SK-N-SH (cell line): ENCODE results near the gene KLHL28. TPM values are rescaled to one million over a fixed set of nuclear protein-coding genes. Genes with fewer than 3 reads are reported as not detected.

Experiments used
- CTCF ChIA-PET: fragments of 300-600, 350-600 bp; formaldehyde crosslinking; extraction: SDS; loops from one replicate; lab custom pipeline; 2021; lab: Yijun Ruan, JAX
- POLR2A ChIA-PET: fragments of 350-600 bp; sonication (Branson Sonifier 250); formaldehyde crosslinking; extraction: SDS; loops from one replicate; lab custom pipeline; 2020; ENCODE audit warnings: antibody characterized with exemption, inconsistent platforms; lab: Yijun Ruan, JAX
- DNase-seq: peaks from one replicate; pipeline ENCODE4 v3.0.0; 2012
- H2AFZ ChIP-seq: fragments of 200-600 bp; sonication (generic); 2 replicates; pipeline ENCODE4 v1.8.1; 2016; ENCODE audit warnings: antibody characterized with exemption, mild to moderate bottlenecking, low read depth
- H3F3A ChIP-seq: fragments of 200-600 bp; sonication (generic); replicated peaks from 2 replicates; pipeline ENCODE3; 2016; ENCODE audit warnings: antibody characterized with exemption, mild to moderate bottlenecking; ENCODE audit not compliant: insufficient read depth
- H3K27ac ChIP-seq, 2 experiments: fragments of 200-500 bp in 1 of 2; fragments of 200-600 bp in 1 of 2; sonication (Bioruptor generic) in 1 of 2; sonication (generic), shearing (Covaris generic) in 1 of 2; 2 replicates each; pipeline versions ENCODE4 v1.5.1 to v1.6.1; 2014 to 2016; ENCODE audit warnings: low read depth in 2 of 2, inconsistent platforms in 1 of 2, low read length in 1 of 2, mild to moderate bottlenecking in 1 of 2, mixed read lengths in 1 of 2
- H3K27me3 ChIP-seq: fragments of 200-600 bp; sonication (generic), shearing (Covaris generic); 2 replicates; pipeline ENCODE4 v1.6.1; 2016; ENCODE audit warnings: mixed run types; ENCODE audit not compliant: insufficient read depth
- H3K36me3 ChIP-seq, 2 experiments: fragments of 200-500 bp in 1 of 2; fragments of 200-600 bp in 1 of 2; sonication (Bioruptor generic) in 1 of 2; sonication (generic) in 1 of 2; replicated peaks in 1 of 2; 2 replicates each; pipeline versions ENCODE3 to v1.5.1; 2014 to 2016; ENCODE audit warnings: low read length in 1 of 2, mild to moderate bottlenecking in 1 of 2; ENCODE audit not compliant: insufficient read depth in 2 of 2, control insufficient read depth in 1 of 2
- H3K4me1 ChIP-seq, 2 experiments: fragments of 200-500 bp in 1 of 2; fragments of 200-600 bp in 1 of 2; sonication (Bioruptor generic) in 1 of 2; sonication (generic), shearing (Covaris generic) in 1 of 2; 2 replicates each; pipeline versions ENCODE4 v1.5.1 to v1.6.1; 2014 to 2016; ENCODE audit warnings: low read depth in 1 of 2, low read length in 1 of 2, mixed run types in 1 of 2; ENCODE audit not compliant: insufficient read depth in 2 of 2, control insufficient read depth in 1 of 2
- H3K4me2 ChIP-seq: fragments of 200-600 bp; sonication (generic), shearing (Covaris generic); 2 replicates; pipeline ENCODE4 v1.6.1; 2017; ENCODE audit warnings: mixed run types
- H3K4me3 ChIP-seq, 2 experiments: fragments of 200-500 bp in 1 of 2; fragments of 200-600 bp in 1 of 2; sonication (Bioruptor generic) in 1 of 2; sonication (generic), shearing (Covaris generic) in 1 of 2; 2 replicates each; pipeline versions ENCODE4 v1.5.1 to v1.8.1; 2014 to 2016; ENCODE audit warnings: low read depth in 2 of 2, inconsistent platforms in 1 of 2, low read length in 1 of 2, mild to moderate bottlenecking in 1 of 2, mixed read lengths in 1 of 2, moderate library complexity in 1 of 2
- H3K79me2 ChIP-seq: fragments of 200-600 bp; sonication (generic); 2 replicates; pipeline ENCODE4 v1.8.1; 2017; ENCODE audit warnings: mild to moderate bottlenecking; ENCODE audit not compliant: insufficient read depth
- H3K9ac ChIP-seq: fragments of 200-600 bp; sonication (generic); 2 replicates; pipeline ENCODE4 v1.6.1; 2017; ENCODE audit warnings: mixed run types
- H3K9me2 ChIP-seq: fragments of 200-600 bp; sonication (generic); 2 replicates; pipeline ENCODE4 v1.6.1; 2017; ENCODE audit warnings: mixed run types
- H3K9me3 ChIP-seq: fragments of 200-600 bp; sonication (generic); 2 replicates; pipeline ENCODE4 v1.6.1; 2017; ENCODE audit warnings: mixed run types, mild to moderate bottlenecking, moderate library complexity
- H4K20me1 ChIP-seq: fragments of 200-600 bp; sonication (generic); 2 replicates; pipeline ENCODE4 v1.6.1; 2017; ENCODE audit warnings: mild to moderate bottlenecking, mixed run types; ENCODE audit not compliant: insufficient read depth
- CHD2 ChIP-seq: fragments of 150-350 bp; IDR thresholded peaks from 2 replicates; pipeline ENCODE4 v1.6.1; 2018; ENCODE audit warnings: low read length; ENCODE audit not compliant: partially characterized antibody
- EP300 ChIP-seq, 2 experiments: IDR thresholded peaks; 2 replicates each; pipeline versions ENCODE4 v1.4.0 to v1.6.1; 2012; ENCODE audit warnings: borderline replicate concordance in 1 of 2, low read depth in 1 of 2, low read length in 1 of 2
- FOSL2 ChIP-seq: IDR thresholded peaks from 2 replicates; pipeline ENCODE4 v1.4.0; 2012; ENCODE audit warnings: low read depth, mild to moderate bottlenecking, moderate library complexity, borderline replicate concordance
- GATA2 ChIP-seq: sonication (generic); formaldehyde crosslinking; IDR thresholded peaks from 2 replicates; pipeline ENCODE4 v1.5.0; 2020; ENCODE audit warnings: mild to moderate bottlenecking, missing genetic modification reagents
- JUND ChIP-seq: IDR thresholded peaks from 2 replicates; pipeline ENCODE4 v1.4.0; 2012
- MXI1 ChIP-seq: IDR thresholded peaks from 2 replicates; pipeline ENCODE4 v1.6.1; 2012; ENCODE audit warnings: mild to moderate bottlenecking, low read depth, low read length, improper control_type of control experiment
- NFIC ChIP-seq: IDR thresholded peaks from 2 replicates; pipeline ENCODE4 v1.4.0; 2012; ENCODE audit warnings: borderline replicate concordance
- POLR2AphosphoS5 ChIP-seq: IDR thresholded peaks from 2 replicates; pipeline ENCODE4 v1.6.1; 2012; ENCODE audit warnings: low read depth, low read length
- RAD21 ChIP-seq: IDR thresholded peaks from 2 replicates; pipeline ENCODE4 v1.6.1; 2012; ENCODE audit warnings: mild to moderate bottlenecking, low read length
- RFX5 ChIP-seq: IDR thresholded peaks from 2 replicates; pipeline ENCODE4 v1.6.1; 2012; ENCODE audit warnings: mild to moderate bottlenecking, improper control_type of control experiment, low read length
- RXRA ChIP-seq: IDR thresholded peaks from 2 replicates; pipeline ENCODE4 v1.4.0; 2012; ENCODE audit warnings: low read depth, mild to moderate bottlenecking, borderline replicate concordance
- TAF1 ChIP-seq: IDR thresholded peaks from 2 replicates; pipeline ENCODE4 v1.6.1; 2012; ENCODE audit warnings: low read depth, mild to moderate bottlenecking, low read length, moderate library complexity, borderline replicate concordance
- TCF12 ChIP-seq: IDR thresholded peaks from 2 replicates; pipeline ENCODE4 v1.4.0; 2012
- TEAD4 ChIP-seq: IDR thresholded peaks from 2 replicates; pipeline ENCODE4 v1.4.0; 2012; ENCODE audit warnings: mild to moderate bottlenecking, borderline replicate concordance; ENCODE audit not compliant: insufficient read depth
- WGBS: methylation state at CpG from one replicate; pipeline ENCODE4 v1.1.6; 2017; ENCODE audit warnings: low lambda C conversion rate; 5-methylcytosine and 5-hydroxymethylcytosine counted together
- polyA plus RNA-seq, 3 experiments: library from polyadenylated mRNA; depleted of rRNA; stranded (reverse); fragments of >200 nt; gene quantifications; 2 replicates each; pipeline ENCODE4 v1.2.3, GENCODE V29; 2012
- TF ChIP-seq, protein P1 (sequence below): fragments of 200-600 bp; sonication (generic); IDR thresholded peaks from 2 replicates; pipeline ENCODE4 v1.6.1; 2017; ENCODE audit warnings: antibody characterized with exemption, mild to moderate bottlenecking, moderate library complexity
- TF ChIP-seq, protein P2 (sequence below): fragments of 150-350 bp; IDR thresholded peaks from 2 replicates; pipeline ENCODE4 v1.6.1; 2016; ENCODE audit warnings: mild to moderate bottlenecking, low read depth, low read length
- TF ChIP-seq, protein P3 (sequence below): IDR thresholded peaks from 2 replicates; pipeline ENCODE4 v1.4.0; 2012; ENCODE audit warnings: low read depth, borderline replicate concordance
- TF ChIP-seq, protein P4 (sequence below): fragments of 150-350 bp; IDR thresholded peaks from 2 replicates; pipeline ENCODE4 v1.6.1; 2017; ENCODE audit warnings: antibody characterized with exemption, low read length, low read depth, borderline replicate concordance
- TF ChIP-seq, protein P5 (sequence below): IDR thresholded peaks from 2 replicates; pipeline ENCODE4; 2012

KLHL28 gene
- polyA plus RNA-seq, 1 of the 3 experiments (the other 2 are of a cell fraction) = 0.72 TPM

DNA sequence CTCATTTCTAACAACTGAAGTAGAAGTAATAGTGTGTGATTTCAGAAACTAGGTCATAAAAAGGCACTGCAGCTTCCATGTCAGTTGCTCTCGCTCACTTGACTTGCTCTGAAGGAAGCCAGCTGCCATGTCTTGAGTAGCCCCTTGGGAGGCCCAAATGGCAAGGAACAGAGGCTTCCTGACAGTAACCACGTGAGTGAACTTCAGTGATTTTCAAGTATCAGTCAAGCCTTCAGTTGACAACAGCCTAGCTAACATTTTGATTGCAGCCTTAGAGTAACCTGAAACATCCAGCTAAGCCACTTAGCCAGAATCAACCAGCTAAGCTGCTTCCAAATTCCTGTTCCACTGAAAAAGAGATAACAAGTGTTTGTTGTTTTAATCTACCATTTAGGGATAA, 26.9 kb upstream of the KLHL28 start:
- H4K20me1 ChIP-seq = no peaks in the 10 kb centered on the region
- H3K27ac ChIP-seq = no peak overlapping the region
- H3K9ac ChIP-seq = no peak overlapping the region
- H3K36me3 ChIP-seq = no peaks in the 10 kb centered on the region
- H3K9me2 ChIP-seq = no peaks in the 10 kb centered on the region
- POLR2A ChIA-PET = no interaction called here
- no CpG with 5 or more reads among the region's 2 CpGs for WGBS
- CTCF ChIA-PET = no interaction called here
- TF ChIP-seq RFX5 = no peak
- TF ChIP-seq, protein P1, sequence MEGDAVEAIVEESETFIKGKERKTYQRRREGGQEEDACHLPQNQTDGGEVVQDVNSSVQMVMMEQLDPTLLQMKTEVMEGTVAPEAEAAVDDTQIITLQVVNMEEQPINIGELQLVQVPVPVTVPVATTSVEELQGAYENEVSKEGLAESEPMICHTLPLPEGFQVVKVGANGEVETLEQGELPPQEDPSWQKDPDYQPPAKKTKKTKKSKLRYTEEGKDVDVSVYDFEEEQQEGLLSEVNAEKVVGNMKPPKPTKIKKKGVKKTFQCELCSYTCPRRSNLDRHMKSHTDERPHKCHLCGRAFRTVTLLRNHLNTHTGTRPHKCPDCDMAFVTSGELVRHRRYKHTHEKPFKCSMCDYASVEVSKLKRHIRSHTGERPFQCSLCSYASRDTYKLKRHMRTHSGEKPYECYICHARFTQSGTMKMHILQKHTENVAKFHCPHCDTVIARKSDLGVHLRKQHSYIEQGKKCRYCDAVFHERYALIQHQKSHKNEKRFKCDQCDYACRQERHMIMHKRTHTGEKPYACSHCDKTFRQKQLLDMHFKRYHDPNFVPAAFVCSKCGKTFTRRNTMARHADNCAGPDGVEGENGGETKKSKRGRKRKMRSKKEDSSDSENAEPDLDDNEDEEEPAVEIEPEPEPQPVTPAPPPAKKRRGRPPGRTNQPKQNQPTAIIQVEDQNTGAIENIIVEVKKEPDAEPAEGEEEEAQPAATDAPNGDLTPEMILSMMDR = no peak
- no peak for TF ChIP-seq RXRA
- no peak for TF ChIP-seq POLR2AphosphoS5
- TF ChIP-seq GATA2 (CRISPR knock-in tag) = no peak
- TF ChIP-seq CHD2 = no peak
- TF ChIP-seq, protein P2, sequence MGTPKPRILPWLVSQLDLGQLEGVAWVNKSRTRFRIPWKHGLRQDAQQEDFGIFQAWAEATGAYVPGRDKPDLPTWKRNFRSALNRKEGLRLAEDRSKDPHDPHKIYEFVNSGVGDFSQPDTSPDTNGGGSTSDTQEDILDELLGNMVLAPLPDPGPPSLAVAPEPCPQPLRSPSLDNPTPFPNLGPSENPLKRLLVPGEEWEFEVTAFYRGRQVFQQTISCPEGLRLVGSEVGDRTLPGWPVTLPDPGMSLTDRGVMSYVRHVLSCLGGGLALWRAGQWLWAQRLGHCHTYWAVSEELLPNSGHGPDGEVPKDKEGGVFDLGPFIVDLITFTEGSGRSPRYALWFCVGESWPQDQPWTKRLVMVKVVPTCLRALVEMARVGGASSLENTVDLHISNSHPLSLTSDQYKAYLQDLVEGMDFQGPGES = no peak
- no peak for TF ChIP-seq JUND
- no peaks in the 10 kb centered on the region for H3K27me3 ChIP-seq
- H3F3A ChIP-seq = no peaks in the 10 kb centered on the region
- H3K4me1 ChIP-seq = no peaks in the 10 kb centered on the region
- H3K4me3 ChIP-seq = no peak overlapping the region
- H3K4me2 ChIP-seq = no peak overlapping the region
- no peaks in the 10 kb centered on the region for H3K79me2 ChIP-seq
- no peaks in the 10 kb centered on the region for H3K9me3 ChIP-seq
- no peak overlapping the region for H2AFZ ChIP-seq
- no peak for DNase-seq

DNA sequence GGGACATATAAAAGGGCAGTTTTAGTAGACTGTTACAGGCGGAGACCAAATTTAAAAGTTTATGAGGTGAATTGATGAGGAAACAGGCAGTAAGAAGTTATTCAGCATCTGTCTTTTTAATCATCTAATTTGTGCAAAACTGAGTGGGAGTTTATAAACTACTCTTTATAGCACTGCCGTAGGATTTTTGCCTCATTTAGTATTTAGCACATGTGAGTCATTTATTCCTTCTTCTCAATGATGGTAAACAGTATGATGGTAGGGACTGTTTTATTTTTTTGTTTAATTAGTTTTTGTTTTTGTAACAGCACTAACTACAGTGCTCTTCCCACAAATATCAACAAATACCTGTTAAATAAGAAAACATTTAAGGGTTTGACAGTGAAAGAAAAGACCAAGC, 20.8 kb upstream of the KLHL28 start:
- H3K9me2 ChIP-seq = no peaks in the 10 kb centered on the region
- H2AFZ ChIP-seq = no peak overlapping the region
- no peaks in the 10 kb centered on the region for H4K20me1 ChIP-seq
- H3F3A ChIP-seq = no peaks in the 10 kb centered on the region
- H3K27ac ChIP-seq = no peak overlapping the region
- ChIA-PET CTCF (no interaction called here), POLR2A (no interaction called here)
- no peaks in the 10 kb centered on the region for H3K27me3 ChIP-seq
- no peak overlapping the region for H3K4me2 ChIP-seq
- H3K9ac ChIP-seq = no peak overlapping the region
- peaks cover 0 to 3% of the 10 kb centered on the region in 2 experiments; a peak in 1 of 4 replicates for H3K4me1 ChIP-seq
- H3K4me3 ChIP-seq = no peak overlapping the region
- no peak for DNase-seq
- peaks cover 9% of the 10 kb centered on the region for H3K79me2 ChIP-seq
- no peaks in the 10 kb centered on the region for H3K36me3 ChIP-seq
- 100% methylated on average over 2 of the region's 2 CpGs for WGBS
- H3K9me3 ChIP-seq = no peaks in the 10 kb centered on the region
- TF ChIP-seq EP300 (IDR thresholded peaks at IDR 0.05; ENCODE audit: borderline replicate concordance in 1 of 2, low read depth in 1 of 2, low read length in 1 of 2) (no peak), TAF1 (no peak), TEAD4 (no peak), RAD21 (no peak), FOSL2 (no peak), TCF12 (no peak), NFIC (no peak), JUND (no peak), MXI1 (no peak)
- TF ChIP-seq, protein P3, sequence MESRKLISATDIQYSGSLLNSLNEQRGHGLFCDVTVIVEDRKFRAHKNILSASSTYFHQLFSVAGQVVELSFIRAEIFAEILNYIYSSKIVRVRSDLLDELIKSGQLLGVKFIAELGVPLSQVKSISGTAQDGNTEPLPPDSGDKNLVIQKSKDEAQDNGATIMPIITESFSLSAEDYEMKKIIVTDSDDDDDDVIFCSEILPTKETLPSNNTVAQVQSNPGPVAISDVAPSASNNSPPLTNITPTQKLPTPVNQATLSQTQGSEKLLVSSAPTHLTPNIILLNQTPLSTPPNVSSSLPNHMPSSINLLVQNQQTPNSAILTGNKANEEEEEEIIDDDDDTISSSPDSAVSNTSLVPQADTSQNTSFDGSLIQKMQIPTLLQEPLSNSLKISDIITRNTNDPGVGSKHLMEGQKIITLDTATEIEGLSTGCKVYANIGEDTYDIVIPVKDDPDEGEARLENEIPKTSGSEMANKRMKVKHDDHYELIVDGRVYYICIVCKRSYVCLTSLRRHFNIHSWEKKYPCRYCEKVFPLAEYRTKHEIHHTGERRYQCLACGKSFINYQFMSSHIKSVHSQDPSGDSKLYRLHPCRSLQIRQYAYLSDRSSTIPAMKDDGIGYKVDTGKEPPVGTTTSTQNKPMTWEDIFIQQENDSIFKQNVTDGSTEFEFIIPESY = no peak
- TF ChIP-seq, protein P4, sequence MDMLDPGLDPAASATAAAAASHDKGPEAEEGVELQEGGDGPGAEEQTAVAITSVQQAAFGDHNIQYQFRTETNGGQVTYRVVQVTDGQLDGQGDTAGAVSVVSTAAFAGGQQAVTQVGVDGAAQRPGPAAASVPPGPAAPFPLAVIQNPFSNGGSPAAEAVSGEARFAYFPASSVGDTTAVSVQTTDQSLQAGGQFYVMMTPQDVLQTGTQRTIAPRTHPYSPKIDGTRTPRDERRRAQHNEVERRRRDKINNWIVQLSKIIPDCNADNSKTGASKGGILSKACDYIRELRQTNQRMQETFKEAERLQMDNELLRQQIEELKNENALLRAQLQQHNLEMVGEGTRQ = no peak
- TF ChIP-seq, protein P1 = no peak
- TF ChIP-seq, protein P5, sequence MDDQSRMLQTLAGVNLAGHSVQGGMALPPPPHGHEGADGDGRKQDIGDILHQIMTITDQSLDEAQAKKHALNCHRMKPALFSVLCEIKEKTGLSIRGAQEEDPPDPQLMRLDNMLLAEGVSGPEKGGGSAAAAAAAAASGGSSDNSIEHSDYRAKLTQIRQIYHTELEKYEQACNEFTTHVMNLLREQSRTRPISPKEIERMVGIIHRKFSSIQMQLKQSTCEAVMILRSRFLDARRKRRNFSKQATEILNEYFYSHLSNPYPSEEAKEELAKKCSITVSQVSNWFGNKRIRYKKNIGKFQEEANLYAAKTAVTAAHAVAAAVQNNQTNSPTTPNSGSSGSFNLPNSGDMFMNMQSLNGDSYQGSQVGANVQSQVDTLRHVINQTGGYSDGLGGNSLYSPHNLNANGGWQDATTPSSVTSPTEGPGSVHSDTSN = no peak
